SH-SY5Y (cell line): ENCODE measurements around the gene ZDHHC19.

Experiments
- GATA2 ChIP-seq: IDR thresholded peaks from 2 replicates; pipeline ENCODE4 v1.6.1; 2011; ENCODE audit warnings: mild to moderate bottlenecking, low read depth, low read length
- GATA3 ChIP-seq: IDR thresholded peaks from 2 replicates; pipeline ENCODE4 v1.6.1; 2011; ENCODE audit warnings: low read depth, mild to moderate bottlenecking, low read length, moderate library complexity

GRCh38 chr3:196159952-196160804 is 51.0 kb downstream of the ZDHHC19 start:
- no peak for TF ChIP-seq GATA3
- no peak for TF ChIP-seq GATA2
